ENCODE results near the gene EXOSC1.

The EXOSC1 gene

GRCh38 chr10:97452352-97452751 is 6.5 kb upstream of the EXOSC1 start:
- Histone ChIP-seq H3K4me2 (ENCODE audit: low read length) (no peak overlapping the region), H3K27ac (peak overlapping the region; percentile 5), H3K36me3 (ENCODE audit: control insufficient read depth, insufficient read depth, low read length) (no peaks in the 10 kb centered on the region), H3K9ac (no peak overlapping the region), H3K27me3 (ENCODE audit: control insufficient read depth, insufficient read depth, low read length) (no peaks in the 10 kb centered on the region), H3K4me1 (peaks cover 7% of the 10 kb centered on the region), H3K4me3 (ENCODE audit: low read depth, low read length) (no peak overlapping the region), H3K79me2 (peaks cover 31% of the 10 kb centered on the region), H3K9me3 (ENCODE audit: control insufficient read depth, low read length) (no peaks in the 10 kb centered on the region), H2AFZ (no peak overlapping the region)
- TF ChIP-seq, protein P1, sequence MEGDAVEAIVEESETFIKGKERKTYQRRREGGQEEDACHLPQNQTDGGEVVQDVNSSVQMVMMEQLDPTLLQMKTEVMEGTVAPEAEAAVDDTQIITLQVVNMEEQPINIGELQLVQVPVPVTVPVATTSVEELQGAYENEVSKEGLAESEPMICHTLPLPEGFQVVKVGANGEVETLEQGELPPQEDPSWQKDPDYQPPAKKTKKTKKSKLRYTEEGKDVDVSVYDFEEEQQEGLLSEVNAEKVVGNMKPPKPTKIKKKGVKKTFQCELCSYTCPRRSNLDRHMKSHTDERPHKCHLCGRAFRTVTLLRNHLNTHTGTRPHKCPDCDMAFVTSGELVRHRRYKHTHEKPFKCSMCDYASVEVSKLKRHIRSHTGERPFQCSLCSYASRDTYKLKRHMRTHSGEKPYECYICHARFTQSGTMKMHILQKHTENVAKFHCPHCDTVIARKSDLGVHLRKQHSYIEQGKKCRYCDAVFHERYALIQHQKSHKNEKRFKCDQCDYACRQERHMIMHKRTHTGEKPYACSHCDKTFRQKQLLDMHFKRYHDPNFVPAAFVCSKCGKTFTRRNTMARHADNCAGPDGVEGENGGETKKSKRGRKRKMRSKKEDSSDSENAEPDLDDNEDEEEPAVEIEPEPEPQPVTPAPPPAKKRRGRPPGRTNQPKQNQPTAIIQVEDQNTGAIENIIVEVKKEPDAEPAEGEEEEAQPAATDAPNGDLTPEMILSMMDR (IDR thresholded peaks at IDR 0.05): no peak

DNA sequence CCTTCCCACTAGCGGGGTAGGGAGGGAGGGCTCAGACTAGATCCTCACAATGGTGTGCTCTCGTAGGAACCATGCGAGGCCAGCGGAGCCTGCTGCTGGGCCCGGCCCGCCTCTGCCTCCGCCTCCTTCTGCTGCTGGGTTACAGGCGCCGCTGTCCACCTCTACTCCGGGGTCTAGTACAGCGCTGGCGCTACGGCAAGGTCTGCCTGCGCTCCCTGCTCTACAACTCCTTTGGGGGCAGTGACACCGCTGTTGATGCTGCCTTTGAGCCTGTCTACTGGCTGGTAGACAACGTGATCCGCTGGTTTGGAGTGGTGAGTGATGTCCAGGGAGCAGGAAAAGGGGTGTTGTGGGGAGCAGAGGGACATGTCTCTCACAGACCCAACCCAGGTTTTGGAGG is 5.8 kb upstream of the EXOSC1 start:
- no peaks in the 10 kb centered on the region for H3K27me3 ChIP-seq (ENCODE audit: control insufficient read depth, insufficient read depth, low read length)
- no peak overlapping the region for H3K4me3 ChIP-seq (ENCODE audit: low read depth, low read length)
- H2AFZ ChIP-seq: no peak overlapping the region
- no peaks in the 10 kb centered on the region for H3K36me3 ChIP-seq (ENCODE audit: control insufficient read depth, insufficient read depth, low read length)
- H3K4me2 ChIP-seq (ENCODE audit: low read length): no peak overlapping the region
- peaks cover 37% of the 10 kb centered on the region for H3K79me2 ChIP-seq
- H3K27ac ChIP-seq: no peak overlapping the region
- peaks cover 7% of the 10 kb centered on the region for H3K4me1 ChIP-seq
- H3K9ac ChIP-seq: no peak overlapping the region
- TF ChIP-seq, protein P1 (IDR thresholded peaks at IDR 0.05): no peak
- no peaks in the 10 kb centered on the region for H3K9me3 ChIP-seq (ENCODE audit: control insufficient read depth, low read length)

- peaks cover 42% of the 10 kb centered on the region for H3K79me2 ChIP-seq
- no peak overlapping the region for H3K27ac ChIP-seq
- no peak overlapping the region for H3K4me3 ChIP-seq (ENCODE audit: low read depth, low read length)
- no peaks in the 10 kb centered on the region for H3K27me3 ChIP-seq (ENCODE audit: control insufficient read depth, insufficient read depth, low read length)
- TF ChIP-seq, protein P1 (IDR thresholded peaks at IDR 0.05): no peak
- H3K9me3 ChIP-seq (ENCODE audit: control insufficient read depth, low read length): no peaks in the 10 kb centered on the region
- H2AFZ ChIP-seq: no peak overlapping the region
- H3K36me3 ChIP-seq (ENCODE audit: control insufficient read depth, insufficient read depth, low read length): no peaks in the 10 kb centered on the region
- no peak overlapping the region for H3K4me2 ChIP-seq (ENCODE audit: low read length)
- peaks cover 7% of the 10 kb centered on the region for H3K4me1 ChIP-seq
- no peak overlapping the region for H3K9ac ChIP-seq
Observed at GRCh38 chr10:97450828-97451227, 5.0 kb upstream of the EXOSC1 start.

DNA sequence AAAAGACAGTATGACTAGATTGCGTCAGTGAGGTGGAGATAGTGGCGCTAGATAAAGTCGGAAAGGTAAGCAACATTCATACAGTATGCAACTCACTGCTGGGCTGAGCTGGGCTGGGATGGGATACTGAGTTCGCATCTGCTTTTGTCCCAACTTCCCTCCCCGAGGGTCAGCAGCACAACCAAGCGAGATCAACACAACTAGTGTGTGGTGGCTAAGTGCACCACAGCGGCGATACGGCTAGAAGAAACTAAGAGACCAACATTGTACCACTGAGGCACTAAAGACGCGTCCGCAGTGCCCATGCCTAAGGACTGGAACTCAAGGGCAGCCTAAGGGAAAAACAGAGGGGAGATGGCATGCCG is 467 bp downstream of the EXOSC1 start:
- H3K9me3 ChIP-seq (ENCODE audit: control insufficient read depth, low read length): no peaks in the 10 kb centered on the region

DNA sequence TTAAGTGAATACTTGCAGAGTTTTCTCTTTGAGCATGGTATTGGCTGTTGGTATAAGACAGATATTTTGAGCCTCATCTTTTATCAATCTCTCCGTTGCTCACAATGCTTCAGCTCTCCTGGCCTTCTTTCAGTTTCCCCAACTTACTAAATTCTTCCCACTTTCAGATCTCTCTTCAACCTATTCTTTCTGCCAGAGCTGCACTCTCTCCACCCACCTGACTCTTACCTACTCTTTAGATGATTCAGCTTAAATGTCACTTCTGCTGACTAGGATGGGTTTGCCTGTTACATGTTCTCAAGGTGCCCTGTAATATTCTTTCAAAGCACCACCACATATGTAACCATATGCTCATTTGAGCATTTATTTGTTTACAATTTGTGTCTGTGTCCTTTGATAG is 1.6 kb downstream of the EXOSC1 start:
- Histone ChIP-seq H3K4me2 (ENCODE audit: low read length) (no peak overlapping the region), H3K79me2 (peaks cover 21% of the 10 kb centered on the region), H2AFZ (no peak overlapping the region), H3K27me3 (ENCODE audit: control insufficient read depth, insufficient read depth, low read length) (no peaks in the 10 kb centered on the region), H3K9ac (no peak overlapping the region), H3K36me3 (ENCODE audit: control insufficient read depth, insufficient read depth, low read length) (no peaks in the 10 kb centered on the region), H3K9me3 (ENCODE audit: control insufficient read depth, low read length) (no peaks in the 10 kb centered on the region), H3K4me1 (peaks cover 4% of the 10 kb centered on the region), H3K27ac (no peak overlapping the region), H3K4me3 (ENCODE audit: low read depth, low read length) (no peak overlapping the region)
- TF ChIP-seq, protein P1 (IDR thresholded peaks at IDR 0.05): no peak

More for the DNA sequence above, 467 bp downstream of the EXOSC1 start:
- Histone ChIP-seq H3K4me3 (ENCODE audit: low read depth, low read length) (peak overlapping the region; percentile 75), H3K79me2 (peaks cover 27% of the 10 kb centered on the region), H3K9ac (no peak overlapping the region), H3K36me3 (ENCODE audit: control insufficient read depth, insufficient read depth, low read length) (no peaks in the 10 kb centered on the region), H2AFZ (peak overlapping the region; percentile 82), H3K27me3 (ENCODE audit: control insufficient read depth, insufficient read depth, low read length) (no peaks in the 10 kb centered on the region), H3K4me2 (ENCODE audit: low read length) (peak overlapping the region; percentile 76), H3K4me1 (peaks cover 4% of the 10 kb centered on the region), H3K27ac (peak overlapping the region; percentile 68)
- TF ChIP-seq, protein P1 (IDR thresholded peaks at IDR 0.05): no peak

Measured in parathyroid adenoma (tissue), 2 donors.